GM19043 (cell line): ENCODE results near the gene FCGR3B.
"Not testable (repeated sequence)": the region's sequence is repeated elsewhere in the genome, so short reads cannot be mapped to it uniquely, and the experiment has no call there.

Source experiments
- ATAC-seq: cut with Tn5 transposase; IDR thresholded peaks from one replicate; pipeline ENCODE4 v1.9.1; 2021; ENCODE audit warnings: low read depth; ENCODE audit not compliant: unreplicated experiment

FCGR3B gene

DNA sequence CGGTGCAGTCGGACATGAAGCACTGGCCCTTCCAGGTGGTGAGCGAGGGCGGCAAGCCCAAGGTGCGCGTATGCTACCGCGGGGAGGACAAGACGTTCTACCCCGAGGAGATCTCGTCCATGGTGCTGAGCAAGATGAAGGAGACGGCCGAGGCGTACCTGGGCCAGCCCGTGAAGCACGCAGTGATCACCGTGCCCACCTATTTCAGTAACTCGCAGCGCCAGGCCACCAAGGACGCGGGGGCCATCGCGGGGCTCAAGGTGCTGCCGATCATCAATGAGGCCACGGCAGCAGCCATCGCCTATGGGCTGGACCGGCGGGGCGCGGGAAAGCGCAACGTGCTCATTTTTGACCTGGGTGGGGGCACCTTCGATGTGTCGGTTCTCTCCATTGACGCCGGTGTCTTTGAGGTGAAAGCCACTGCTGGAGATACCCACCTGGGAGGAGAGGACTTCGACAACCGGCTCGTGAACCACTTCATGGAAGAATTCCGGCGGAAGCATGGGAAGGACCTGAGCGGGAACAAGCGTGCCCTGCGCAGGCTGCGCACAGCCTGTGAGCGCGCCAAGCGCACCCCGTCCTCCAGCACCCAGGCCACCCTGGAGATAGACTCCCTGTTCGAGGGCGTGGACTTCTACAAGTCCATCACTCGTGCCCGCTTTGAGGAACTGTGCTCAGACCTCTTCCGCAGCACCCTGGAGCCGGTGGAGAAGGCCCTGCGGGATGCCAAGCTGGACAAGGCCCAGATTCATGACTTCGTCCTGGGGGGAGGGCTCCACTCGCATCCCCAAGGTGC, 24.2 kb downstream of the FCGR3B start:
- not testable (repeated sequence) for ATAC-seq

DNA sequence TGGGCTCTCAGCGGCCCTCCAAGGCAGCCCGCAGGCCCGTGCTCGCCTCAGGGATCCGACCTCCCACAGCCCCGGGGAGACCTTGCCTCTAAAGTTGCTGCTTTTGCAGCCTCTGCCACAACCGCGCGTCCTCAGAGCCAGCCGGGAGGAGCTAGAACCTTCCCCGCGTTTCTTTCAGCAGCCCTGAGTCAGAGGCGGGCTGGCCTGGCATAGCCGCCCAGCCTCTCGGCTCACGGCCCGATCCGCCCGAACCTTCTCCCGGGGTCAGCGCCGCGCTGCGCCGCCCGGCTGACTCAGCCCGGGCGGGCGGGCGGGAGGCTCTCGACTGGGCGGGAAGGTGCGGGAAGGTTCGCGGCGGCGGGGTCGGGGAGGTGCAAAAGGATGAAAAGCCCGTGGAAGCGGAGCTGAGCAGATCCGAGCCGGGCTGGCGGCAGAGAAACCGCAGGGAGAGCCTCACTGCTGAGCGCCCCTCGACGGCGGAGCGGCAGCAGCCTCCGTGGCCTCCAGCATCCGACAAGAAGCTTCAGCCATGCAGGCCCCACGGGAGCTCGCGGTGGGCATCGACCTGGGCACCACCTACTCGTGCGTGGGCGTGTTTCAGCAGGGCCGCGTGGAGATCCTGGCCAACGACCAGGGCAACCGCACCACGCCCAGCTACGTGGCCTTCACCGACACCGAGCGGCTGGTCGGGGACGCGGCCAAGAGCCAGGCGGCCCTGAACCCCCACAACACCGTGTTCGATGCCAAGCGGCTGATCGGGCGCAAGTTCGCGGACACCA, 25.0 kb downstream of the FCGR3B start:
- ATAC-seq, result not testable (repeated sequence)

DNA sequence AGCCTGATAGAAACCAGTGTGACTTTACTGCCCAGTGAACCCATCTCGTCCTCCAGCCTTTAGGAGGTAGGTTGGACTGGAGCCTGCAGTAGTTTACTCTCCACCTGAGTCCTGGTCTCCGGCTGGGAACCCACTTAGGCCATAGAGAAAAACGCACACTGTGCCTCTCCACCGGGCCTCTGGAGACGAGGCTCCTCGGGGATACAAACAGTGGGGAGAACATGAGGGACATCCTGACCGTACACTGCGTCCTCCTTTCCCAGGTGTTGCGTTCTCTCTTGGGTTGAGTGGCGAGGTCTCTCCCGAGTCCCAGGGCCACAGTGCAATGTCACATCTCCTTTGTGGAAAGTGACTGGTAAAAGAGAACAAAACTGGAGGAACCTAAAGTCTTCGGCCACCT, 26.0 kb downstream of the FCGR3B start:
- not testable (repeated sequence) for ATAC-seq

DNA sequence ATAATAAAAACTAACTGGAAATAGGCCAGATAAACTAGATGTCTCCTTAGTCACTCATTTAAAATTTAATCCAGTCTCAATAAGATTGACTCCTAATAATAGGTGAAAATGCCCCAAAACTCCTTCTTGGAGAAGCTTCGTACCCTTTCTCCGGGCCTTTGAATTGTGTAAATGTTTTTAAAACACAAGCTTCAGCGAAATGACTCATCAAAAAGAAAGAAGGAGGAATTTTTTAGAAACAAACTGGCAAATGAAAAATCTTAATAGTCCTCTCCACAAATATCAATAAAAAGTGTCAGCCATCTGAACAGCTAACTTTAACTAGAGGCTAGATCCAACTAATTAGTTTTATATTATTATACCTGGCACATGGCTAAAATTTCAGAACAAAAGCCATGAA, 33.9 kb downstream of the FCGR3B start:
- not testable (repeated sequence) for ATAC-seq

DNA sequence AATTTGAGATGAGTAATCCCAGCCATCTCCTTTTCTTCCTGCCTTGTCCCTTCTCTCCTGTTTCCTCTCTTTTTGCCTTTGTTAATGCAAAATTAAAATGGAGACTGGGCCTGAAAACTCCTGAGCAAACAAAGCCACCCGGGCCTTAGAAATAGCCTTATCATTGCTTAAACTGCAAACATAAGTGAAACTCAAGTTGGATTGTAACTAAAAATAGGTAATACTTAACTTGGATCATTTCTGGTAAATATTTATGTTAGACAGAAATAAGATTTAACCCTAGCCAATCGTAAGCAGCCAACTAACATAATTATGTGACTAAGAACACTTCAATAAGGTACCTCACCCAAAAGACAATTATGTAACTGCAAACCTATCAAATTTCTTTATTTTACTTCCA, 35.4 kb downstream of the FCGR3B start:
- not testable (repeated sequence) for ATAC-seq

DNA sequence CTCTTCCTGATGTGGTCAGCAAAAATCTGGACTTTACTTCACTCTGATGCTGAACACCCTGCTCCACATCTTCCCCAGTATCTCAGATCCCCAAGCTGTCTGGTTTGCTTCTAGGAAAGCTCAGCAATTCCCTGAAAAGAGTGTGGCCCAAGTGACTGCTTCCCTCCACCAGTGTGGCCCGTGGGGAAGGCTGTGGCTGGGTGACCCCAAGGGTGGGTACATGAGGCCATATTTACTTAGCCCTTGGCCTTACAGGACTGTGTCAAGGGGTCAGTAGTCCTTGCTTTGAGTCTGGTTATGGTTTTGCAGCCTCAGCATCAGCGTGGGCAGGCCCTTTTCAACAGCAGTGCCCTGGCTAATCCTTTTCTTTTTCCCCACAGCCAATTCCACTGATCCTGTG, 35.8 kb downstream of the FCGR3B start:
- not testable (repeated sequence) for ATAC-seq

DNA sequence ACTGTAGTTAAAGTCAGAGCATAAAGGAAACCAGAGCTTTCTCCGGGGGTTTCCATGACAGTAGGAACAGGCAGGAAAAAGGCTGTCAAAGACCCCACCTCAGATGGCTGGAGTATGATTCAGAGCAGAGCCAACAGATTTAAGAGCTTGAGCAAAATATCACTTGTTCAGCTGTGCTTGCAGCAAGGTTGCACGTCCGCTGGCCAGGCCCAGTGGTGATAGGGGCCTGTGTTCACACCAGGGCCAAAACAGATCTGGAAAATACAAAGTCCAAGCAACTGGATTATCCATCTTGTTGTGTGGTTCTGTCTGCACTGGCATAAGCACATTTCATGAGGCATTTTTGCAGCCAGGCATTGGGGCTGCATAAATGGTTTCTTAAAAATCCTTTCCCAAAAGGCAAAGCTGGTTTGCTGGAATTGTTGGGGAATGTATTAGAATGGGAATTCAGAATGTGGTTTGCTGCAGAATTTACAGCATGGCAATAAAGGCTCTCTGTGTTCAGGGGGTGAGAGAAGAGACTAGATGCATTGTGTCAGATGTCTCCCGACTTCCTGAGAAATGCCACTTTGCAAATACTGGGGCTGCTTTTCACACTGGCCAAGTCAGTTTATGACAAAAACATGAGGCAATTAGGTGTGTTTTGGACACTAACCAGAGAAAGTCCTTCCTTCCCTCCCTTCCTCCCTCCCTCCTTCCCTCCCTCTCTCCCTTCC, 36.5 kb downstream of the FCGR3B start:
- not testable (repeated sequence) for ATAC-seq

DNA sequence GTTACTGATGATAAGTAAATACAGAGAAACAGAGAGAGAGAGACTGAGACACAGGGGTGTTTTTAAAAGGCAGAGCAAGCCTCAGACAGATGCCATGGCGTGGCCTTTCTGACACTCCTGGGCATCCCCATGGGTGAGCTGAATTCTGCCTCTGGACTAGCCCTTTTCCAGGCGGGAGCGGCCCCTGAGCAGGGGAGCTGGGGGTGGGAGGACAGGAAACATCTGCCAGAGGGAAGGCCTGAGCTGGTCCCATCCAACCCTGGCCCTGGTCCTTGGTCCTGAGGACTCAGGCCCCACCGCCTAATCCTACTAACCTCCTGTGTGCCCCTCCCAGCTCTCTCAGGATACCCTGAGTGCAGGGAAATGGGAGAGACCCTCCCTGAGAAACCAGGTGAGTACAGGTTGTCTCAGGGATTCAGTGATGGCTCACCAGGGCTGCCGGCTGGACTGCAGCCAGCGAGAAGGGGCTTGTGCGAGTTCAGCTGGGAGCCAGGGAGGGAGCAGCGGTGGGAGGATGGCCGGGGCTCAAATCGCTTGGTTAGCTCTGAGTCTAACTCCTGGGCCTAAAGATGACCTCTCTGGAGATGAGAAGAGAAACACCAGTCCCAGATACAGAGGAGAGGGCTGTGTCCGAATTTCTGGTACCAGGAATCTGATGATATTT, 37.8 kb downstream of the FCGR3B start:
- not testable (repeated sequence) for ATAC-seq

DNA sequence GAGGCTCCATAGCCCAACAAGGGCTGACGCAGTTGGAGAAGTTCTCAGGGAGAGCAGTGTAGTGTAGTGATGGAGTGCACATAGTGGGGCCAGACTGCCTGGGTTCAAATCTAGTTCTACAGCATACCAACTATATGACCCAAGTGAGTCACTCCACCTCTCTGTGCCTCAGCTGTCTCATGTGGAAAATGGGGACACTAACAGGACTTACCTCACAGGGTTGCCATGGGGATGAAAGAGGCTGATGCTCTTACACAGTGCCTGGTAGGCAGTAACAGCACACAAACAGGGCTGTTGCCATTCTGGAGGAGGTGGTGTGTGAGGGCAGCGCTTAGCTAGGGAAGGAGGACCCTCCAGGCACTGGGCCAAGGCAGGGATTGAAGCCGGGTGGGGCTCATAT, 38.4 kb downstream of the FCGR3B start:
- not testable (repeated sequence) for ATAC-seq

DNA sequence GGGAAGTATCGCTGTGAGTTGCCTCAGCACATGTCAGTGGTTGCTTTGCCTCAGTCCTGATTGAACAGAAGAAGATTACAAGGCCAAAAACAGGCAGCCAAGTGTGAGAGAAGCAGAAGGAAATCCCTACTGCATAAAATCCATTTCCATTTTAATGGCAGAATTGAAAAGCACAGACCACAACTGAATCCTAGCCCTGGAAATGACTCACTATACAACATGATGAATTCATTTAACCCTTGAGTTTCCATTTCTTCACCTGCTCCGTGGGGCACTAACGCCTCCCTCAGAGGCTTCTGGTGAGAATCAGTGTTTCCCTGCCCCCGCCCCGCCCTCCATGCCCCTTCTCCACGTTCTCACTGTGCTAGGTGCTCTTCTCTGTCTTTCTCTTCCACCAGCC, 41.1 kb downstream of the FCGR3B start:
- not testable (repeated sequence) for ATAC-seq

DNA sequence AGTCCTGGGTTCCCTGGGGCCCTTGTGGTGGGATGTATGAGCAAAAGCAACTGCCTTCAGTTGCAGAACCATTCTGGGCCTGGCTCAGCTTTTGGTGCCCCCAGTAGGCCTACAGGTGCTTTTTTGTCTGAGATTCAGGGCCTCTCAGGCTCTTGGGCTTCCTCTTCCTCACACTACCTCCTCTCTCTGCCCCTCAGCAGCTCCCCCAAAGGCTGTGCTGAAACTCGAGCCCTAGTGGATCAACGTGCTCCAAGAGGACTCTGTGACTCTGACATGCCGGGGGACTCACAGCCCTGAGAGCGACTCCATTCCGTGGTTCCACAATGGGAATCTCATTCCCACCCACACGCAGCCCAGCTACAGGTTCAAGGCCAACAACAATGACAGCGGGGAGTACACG, 41.6 kb downstream of the FCGR3B start:
- ATAC-seq, result not testable (repeated sequence)

DNA sequence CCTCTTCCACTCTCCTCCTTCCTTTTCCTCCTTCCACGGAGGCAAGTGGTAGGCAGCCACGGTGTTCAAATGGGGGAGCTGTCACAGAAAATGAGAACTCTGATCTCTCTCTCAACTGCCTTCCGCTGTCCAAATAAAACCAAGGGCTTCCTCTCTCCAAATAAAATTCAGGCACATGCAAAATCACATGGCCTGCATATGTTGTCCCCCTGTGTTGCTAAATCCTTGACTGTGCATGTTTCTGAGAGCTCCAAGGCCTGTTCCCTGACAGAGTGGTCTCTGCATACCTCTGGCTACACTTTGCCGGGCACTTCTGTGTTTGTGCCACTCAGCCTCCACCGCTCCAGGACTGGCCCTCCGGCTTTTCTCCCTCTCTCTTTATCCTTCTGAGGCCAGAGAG, 42.4 kb downstream of the FCGR3B start:
- ATAC-seq, result not testable (repeated sequence)

DNA sequence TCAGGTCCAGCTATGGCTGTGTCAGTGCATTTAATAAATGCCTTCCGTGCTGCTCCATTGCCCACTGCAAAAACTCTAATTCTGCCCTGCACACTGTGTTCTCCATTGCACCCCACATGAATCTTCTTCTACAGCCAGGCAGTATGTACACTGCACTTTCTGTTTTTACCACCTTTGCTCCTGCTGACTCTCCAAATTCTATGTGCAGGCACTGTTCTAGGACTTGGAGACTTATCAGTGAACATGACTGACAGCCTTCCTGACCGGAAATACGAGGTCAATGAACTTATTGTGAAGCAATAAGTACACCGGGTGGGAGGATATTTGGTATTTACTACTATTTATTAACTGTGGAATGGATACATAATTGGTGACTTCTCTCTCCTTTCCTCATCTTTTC, 48.1 kb downstream of the FCGR3B start:
- ATAC-seq, result not testable (repeated sequence)

DNA sequence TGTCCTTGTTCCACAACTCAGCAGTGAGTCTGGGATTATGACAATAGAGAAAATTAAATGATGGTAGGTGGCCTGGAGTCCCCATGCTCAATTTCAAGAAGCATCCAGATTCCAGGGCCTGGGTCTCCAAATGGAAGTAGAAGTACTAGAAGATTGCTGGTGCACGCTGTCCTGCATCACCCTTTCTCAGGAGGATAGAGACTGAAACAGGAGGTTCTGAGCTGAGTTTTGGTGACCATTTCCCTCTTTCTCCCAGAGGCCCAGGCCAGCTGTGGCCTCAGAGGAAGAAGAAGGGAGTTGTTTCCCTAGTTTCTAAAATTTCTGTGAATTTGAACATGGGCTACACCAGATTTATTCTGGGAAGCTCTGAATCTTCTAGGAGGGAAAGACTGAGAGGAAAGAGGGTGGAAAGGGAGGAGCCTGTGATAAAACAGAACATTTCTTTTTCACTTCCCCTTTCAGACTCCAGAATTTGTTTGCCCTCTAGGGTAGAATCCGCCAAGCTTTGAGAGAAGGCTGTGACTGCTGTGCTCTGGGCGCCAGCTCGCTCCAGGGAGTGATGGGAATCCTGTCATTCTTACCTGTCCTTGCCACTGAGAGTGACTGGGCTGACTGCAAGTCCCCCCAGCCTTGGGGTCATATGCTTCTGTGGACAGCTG, 50.0 kb downstream of the FCGR3B start:
- ATAC-seq, result peak; percentile 55

DNA sequence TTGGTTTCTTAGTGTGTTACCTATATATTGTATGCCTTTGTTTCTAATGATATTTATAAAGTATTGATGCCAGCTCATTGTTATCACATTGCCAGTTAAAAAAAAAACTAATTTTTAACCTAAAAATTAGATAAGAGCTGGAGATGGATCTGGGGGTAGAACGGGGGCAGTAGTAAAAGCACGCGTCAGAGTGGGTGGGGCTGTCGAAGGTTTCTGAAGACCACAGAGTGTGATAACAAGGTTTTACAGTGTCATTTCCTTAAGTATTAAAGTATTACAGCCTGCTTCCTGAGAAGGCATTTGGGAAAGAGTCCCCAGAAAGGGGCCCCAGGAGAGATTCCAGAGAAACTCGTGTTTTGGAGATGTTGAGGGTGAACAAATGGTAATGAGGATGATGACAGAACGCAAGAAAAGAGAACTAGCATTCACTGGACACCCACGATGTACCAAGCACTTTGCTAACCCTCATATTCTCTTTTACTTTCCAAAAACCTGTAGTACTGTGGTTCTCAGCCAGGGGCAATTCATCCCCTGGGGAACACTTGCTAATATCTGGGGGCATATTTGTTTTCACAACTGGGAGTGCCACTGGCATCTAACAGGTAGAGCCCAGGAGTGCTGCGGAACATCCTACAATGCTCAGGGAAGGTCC, 51.0 kb downstream of the FCGR3B start:
- not testable (repeated sequence) for ATAC-seq

DNA sequence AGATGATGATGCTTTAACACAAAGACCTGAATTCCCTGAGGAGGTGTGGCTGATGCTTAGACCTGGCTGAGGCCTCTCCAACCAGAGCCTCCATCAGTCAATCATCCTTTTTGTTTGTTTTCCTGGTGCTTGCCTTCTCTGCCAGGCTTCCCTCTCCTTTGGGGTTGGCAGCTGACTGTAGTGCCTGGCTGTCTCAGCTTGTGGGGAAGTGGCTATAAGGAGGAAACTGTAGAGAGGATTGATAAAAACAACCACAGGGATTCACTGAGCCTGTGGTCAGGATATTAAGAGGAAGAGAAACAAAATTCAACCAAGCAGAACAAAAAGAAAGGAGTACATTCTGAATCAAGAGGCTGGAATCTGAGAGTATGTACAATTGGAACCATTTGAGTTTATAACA, 54.3 kb downstream of the FCGR3B start:
- not testable (repeated sequence) for ATAC-seq
